HT-29 (cell line): ENCODE results near the gene HDLBP. TPM values are rescaled to one million over a fixed set of nuclear protein-coding genes. Genes with fewer than 3 reads are reported as not detected.
"Not testable (repeated sequence)": the region's sequence is repeated elsewhere in the genome, so short reads cannot be mapped to it uniquely, and the experiment has no call there.

Experiments used
- DNase-seq: peaks from one replicate; pipeline ENCODE4 v3.0.0-alpha.2; 2015; ENCODE audit warnings: low spot score
- total RNA-seq: library from RNA; depleted of rRNA; stranded (reverse); fragments of >200 nt; shearing (Covaris generic); gene quantifications from 2 replicates; pipeline ENCODE4 v1.2.3, GENCODE V29; 2014

HDLBP gene
- total RNA-seq, 1 experiment from 2014 or later, result 461 TPM

DNA sequence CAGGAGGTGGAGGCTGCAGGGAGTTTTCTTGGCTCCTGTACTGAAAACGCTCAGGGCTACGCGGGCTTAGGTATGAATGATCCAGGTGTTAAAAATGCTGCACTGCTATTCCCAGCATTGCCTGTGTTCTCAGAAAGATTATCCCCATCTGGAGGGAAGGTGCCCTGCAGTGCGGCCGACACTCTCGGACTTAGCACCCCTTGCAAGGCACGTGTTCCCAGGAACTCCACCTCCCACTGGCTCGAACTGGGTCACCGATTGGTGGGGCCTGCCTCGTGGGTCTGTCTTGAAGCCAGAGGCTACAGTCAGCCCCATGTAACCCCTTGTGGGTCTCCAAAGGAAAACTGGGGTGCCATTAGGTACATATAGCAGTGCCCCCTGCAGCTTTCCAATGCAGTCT, 101.3 kb downstream of the HDLBP start:
- no peak for DNase-seq

DNA sequence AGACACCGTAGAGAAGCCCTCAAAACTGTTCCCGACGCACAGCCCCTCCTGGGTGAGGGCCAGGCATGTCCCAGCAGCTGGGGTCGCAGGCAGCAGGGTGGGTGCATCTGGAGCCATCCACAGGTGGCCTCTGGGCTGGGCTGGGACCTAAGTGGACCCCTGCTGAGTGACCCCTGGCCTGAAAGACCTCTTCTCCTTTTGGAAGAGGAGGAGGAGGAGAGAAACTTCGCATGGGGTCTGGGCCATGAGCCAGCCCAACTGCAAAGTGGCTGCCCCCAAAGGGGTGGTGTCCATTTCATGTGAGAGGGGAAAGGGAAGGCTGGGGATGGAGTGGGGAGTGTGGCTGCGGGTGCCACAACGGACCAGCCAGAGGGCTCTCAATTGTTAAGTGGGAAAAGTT, 101.9 kb downstream of the HDLBP start:
- no peak for DNase-seq

DNA sequence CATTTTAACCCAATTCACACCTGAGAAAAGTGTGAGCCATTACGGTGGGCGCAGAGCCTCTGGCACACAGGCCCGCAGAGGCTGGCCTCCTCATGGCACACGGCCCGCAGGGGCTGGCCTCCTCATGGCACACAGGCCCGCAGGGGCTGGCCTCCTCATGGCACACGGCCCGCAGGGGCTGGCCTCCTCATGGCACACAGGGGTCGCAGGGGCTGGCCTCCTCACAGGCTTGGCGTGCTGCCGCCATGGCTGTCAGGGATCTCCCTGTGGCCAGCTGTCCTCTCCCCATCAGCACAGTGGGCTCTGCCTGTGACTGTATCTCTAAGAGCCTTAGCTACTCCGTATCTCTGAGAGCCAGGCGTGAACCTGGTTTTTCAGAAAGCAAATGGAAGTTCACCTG, 102.4 kb downstream of the HDLBP start:
- DNase-seq, result no peak

DNA sequence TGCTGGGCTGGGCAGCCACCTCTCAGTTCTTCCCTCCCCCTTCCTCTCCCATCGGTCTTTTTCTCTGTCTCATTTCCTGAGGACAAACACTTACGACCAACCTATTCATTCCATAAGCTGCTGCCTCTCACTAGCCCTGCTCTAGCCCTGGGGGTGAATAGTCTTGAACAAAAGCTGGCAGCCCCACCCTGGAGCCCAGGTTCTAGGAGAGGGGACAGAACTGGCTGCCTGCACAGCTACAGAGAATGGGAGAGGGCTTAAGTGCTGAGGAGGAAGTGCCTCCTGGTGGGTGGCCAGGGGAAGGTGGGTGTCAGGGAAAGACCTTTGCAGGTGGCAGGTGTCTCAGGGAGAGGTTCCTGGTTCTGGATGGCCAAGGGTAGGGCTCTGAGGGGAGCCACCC, 104.2 kb downstream of the HDLBP start:
- no peak for DNase-seq

DNA sequence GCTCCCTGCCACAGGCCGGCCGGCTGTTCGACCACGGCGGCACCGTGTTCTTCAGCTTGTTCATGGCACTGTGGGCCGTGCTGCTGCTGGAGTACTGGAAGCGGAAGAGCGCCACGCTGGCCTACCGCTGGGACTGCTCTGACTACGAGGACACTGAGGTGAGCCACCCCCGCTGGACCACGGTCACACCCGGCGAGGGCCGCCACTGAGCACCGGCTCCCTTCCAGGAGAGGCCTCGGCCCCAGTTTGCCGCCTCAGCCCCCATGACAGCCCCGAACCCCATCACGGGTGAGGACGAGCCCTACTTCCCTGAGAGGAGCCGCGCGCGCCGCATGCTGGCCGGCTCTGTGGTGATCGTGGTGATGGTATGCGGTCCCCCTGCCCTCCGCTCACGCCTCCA, 106.2 kb downstream of the HDLBP start:
- no peak for DNase-seq

DNA sequence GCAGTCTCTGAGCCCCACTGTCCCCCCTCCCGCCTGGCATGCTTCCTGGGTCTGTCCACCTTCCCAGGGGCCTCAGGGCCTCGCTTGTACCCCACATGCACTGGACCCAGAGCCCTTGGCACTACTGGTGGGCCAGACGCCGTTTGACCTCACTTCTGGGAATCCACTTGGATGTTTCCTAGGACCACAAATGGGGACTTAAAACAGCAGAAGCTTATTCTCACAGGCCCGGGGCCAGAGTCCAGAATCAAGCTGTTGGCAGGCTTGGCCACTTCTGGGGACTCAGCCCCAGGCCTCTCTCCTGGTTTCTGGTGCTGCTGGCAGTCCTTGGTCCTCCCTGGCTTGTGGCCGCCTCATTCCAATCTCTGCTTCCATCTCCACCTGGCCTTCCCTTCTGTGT, 107.4 kb downstream of the HDLBP start:
- no peak for DNase-seq

DNA sequence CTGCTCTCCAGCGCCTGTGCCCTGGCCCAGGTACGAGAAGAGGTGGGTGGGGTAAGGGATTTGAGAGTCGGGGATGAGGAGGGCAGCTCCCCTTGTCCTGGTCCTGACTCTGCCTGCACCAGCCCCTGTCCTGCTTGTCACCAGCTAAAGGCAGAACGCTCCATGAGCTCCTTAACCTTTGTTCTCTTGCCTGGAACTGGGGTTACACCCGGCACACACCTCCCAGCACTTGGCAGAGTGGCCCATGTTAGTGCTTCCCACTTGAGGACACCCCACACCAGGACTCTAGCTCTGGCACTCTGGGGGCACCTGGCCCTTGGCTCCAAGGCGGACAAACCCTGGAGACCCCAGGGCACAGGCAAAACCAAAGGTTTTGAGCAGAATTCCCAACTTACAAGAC, 107.8 kb downstream of the HDLBP start:
- no peak for DNase-seq

DNA sequence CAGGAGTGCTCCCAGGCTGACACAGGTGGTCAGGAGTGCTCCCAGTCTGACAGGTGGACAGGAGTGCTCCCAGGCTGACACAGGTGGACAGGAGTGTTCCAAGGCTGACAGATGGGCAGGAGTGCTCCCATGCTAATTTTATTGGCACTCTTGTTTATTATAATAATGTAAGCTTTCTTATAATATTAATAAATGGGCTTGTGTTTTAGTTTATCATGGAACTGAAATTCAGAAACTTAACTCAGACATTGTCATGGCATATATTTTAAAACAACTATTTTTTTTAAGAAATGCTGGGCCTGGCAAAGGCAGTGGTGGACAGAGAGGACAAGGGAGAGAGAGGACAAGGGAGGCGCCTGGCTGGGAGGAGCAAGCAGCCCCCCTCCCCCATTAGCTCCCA, 108.3 kb downstream of the HDLBP start:
- no peak for DNase-seq

DNA sequence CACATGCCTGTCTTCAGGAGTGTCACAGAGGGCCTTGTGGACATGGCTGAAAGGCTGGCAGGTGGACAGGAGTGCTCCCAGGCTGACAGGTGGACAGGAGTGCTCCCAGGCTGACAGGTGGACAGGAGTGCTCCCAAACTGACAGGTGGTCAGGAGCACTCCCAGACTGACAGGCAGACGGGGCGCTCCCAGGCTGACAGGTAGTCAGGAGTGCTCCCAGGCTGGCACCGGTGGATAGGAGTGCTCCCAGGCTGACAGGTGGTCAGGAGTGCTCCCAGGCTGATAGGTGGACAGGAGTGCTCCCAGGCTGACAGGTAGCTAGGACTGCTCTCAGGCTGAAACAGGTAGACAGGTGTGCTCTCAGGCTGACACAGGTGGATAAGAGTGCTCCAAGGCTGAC, 110.4 kb downstream of the HDLBP start:
- DNase-seq, result no peak

DNA sequence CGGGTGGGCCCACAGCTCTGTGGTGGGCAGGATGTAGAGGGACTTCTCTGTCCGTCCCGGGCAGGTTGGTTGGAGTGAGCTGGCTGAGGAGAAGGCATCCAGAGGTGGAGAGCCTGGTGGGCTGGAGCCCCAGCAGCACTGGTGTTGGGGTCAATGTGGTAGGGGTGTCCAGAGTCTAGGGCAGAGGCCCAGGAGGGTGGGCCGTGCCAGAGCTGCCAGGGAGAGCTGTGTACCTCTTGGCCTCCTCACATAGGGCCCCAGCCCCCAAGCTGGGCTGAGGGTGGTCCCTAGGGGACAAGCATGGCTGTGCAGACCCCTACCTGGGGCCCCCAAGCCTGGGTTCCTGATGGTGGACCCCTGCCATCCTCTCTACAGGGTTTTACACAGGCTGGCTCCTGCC, 111.0 kb downstream of the HDLBP start:
- DNase-seq, result no peak

DNA sequence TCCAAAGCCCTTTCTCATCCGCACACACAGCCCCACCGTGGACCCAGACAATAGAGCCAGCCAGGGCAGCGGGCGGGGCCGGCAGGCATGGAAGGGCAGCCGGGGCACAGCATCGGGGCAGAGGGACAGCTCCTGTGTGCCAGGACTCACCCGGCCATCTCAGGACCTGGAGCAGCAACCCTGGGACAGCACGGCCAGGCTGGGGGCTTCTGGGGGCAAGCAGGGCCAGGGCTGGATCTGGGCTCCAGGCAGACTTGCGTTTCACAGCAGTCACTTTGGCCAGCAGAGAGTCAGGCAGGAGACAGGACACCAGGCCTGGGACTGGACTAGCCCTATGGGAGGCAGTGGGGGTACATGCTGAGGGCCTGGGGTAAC, 111.5 kb downstream of the HDLBP start:
- no peak for DNase-seq

DNA sequence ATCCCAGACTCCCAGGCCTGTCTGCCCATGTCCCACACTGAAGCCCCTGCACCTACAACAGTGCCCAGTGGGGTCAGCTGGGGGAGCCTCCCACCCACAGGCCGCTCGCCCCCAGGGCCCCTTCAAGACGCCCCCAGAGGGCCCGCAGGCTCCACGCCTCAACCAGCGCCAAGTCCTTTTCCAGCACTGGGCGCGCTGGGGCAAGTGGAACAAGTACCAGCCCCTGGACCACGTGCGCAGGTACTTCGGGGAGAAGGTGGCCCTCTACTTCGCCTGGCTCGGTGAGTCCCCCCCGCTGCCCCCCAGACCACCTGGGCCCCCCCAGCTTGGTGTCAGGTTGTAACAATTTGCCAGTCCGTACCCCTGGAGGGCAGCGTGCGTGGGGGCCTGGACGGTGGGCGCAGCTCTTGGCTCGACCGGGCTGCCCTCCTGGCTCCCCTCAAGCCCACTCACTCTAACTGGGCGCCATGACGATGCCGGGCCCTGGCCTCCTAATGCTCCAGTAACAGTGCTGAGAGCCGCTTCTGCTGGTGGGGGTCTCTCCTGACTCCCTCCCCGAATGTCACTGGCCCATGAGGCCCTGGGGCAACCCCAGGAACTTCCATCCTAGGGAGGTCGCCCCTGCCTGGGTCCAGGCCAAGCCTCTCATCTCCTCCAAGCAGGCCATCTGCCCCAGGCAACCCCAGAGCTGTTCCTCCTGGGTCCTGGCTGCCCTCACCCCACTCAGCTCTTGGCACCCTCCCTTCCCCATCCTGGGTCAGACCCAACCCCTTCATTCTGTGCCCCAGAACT, 112.1 kb downstream of the HDLBP start:
- DNase-seq, result no peak

DNA sequence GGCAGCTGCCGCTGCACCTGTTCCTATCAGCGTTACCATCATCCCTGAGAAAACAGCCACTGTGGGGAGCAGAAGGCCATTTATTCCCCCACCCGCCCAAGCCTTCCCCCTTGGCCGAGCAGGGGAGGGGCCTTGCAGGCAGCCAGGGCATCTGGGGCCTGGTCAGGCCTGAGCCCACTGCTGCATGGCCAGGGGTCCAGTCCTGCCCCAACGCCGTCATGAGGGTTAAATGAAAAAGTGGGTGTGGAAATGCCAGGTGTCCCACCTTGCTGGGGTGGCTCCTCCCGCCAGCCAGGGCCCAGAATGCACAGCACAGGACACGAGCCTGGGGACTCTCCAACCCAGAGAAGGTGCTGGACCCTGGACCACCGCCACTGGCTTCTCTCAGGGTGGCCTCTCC, 112.8 kb downstream of the HDLBP start:
- DNase-seq, result no peak

DNA sequence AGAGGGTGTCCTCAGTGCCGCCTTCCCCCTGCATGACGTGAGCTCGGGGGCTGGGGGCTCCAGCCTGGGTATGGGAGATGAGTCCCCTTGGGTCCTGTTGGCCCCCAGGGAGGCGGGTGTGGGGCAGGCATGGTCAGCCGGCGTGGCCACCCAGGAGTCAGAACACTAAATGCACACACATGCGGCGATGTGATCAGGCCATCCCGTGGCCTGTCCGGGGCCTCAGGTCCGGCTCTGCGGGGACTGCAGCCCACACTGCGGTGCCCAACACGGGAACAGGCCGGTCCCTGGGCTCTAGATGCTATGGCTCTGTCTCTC, 113.2 kb downstream of the HDLBP start:
- DNase-seq, result no peak

DNA sequence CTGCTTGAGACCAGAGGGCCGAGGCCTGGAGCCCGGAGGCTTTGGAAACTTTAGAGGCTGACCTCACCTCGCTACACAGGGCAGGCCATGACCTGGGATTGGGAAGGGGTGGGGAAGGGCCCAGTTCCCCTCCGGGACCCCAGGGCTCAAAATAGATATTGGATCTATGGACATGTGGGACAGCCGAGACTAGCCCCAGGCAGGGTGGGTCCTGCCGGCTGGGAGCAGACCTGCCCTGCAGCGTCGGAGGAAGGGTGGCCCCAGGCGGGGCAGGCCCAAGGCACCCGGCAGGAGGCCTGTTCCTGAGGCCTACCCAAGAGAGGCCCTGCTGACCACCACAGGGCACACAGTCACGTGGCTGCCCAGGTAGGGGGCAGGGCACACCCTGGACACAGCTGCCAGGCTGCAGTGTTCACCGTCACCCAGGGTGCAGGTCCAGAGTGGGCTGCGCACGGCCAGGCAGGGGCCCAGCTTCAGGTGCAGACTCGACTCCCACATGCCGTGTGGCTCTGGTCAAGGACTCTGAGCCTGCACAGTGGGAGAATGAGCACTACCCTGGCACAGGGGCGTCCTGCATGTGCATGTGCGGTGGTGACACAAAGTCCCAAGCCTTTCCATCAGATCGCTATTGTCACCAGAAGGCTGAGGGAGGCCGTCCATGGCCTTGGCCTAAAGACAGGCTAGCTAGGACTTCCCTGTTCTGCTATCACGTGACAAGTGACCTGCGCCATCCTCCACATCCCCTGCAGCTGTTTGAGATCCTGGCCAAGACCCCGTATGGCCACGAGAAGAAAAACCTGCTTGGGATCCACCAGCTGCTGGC, 113.8 kb downstream of the HDLBP start:
- DNase-seq, result no peak

DNA sequence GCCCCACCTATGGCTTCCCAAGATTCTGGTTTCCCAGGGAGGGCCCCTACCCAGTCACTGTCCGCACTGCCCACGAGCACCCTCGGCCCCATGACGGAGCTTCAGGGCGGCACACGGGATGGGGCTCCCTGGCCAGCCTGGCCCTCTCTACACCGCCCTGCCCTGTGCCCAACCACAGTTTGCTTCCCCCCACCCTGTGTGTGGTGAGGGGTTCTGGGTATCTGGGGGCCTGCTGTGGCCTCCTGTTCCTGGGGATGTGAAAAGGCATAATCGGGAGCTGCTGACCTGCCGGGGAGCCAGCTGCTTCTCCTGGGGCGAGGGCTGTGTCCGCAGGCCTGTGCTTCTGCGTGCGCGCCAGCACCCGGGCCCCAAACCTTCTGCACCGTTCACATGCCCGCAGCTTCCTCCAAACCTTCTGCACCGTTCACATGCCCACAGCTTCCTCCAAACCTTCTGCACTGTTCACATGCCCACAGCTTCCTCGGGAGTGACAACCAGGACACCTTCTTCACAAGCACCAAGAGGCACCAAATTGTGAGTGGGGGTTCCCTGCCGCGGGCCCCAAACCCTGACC, 114.6 kb downstream of the HDLBP start:
- no peak for DNase-seq

DNA sequence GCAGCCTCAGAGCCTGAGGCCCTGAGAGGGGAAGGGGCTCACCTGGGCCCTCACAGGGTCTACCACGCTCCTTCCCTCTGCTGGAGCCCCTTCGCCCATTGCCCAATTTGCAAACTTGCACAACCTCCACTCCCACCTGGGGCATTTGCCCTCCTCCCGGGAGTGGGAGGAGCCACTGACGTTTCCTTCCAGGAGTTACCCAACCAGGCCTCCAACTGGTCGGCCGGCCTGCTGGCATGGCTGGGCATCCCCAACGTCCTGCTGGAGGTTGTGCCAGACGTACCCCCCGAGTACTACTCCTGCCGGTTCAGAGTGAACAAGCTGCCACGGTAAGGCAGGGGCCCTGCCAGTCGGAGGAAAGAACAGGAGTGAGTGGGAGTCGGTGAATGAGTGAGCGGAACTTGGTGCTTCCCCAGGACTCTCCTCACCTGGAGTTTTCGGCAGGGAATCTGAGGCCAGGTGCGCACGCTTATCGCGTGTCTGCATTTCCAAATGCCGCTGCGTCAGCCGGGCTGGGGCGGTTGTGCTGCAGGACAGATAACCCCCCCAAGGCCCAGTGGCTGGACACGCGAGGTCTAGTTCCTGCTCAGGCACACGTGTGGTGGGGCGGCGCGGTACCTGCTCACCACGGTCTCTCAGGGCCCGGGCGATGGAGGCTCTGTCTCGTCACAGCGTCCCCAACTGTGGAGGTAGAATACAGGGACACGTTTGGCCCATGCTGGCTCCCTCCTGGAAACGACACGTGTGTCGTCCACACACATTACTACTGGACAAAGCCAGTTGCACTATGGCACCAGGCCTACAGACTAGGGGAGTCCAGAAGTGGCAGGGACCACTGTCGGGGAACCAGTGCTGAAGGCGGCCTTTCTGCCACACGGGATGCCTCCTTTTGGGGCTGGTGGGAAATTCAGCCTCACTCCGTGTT, 115.3 kb downstream of the HDLBP start:
- no peak for DNase-seq

DNA sequence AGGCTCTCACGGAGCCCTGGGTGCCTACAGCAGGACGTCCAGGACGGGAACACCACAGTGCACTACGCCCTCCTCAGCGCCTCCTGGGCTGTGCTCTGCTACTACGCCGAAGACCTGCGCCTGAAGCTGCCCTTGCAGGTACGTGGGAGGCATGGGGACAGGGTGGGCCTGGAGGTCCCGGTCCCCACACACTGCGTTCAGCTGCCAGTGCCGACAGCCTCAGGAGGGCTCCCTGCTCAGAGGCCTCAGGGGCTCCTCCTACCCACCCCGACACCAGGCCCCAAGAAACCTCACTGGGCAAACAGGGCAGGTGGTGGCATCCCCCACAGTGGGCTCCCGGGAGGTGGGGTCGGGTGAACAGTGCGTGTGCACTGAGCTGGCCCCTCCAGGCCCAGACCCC, 116.2 kb downstream of the HDLBP start:
- DNase-seq, result no peak

DNA sequence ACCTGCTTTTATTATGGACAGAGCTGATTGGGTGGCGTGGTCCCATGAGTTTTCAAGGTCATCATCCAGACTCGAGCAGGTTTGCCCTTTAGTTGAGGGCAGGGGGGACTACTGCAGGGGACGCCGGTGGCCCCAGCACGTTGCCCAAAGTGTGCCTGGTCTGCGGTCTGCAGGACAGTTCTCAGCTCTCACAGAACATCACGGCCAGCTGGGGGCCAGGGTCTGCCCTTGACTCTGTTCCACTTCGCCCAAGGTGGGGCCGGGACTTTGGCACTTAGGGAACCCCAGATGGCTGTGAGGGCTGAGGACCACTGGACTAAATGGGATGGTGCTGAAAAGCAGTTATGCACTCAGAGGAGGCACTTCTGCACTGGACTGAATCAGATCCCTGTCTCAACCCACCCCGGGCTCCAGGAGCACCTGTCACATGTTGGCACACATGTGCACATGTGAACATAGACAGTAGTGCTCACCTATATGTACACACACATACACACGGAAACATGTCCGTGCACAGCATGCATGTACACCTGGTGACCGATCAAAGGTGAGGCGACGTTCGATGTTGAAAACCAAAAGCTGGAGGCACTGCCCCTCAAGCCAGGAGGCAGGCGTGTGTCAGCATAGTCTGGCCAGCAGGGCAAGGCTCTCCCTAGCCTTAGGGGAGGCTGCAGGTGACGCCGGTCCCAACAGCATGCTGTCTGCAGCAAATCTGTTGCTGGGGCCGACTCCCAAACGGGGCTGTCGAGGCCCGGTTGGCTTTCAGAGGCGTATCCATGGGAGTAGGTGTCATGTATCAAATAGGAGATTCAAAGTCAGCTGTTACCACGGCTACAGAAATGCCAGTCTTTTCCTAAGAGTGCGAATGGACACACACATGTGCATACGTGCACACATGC, 116.8 kb downstream of the HDLBP start:
- DNase-seq, result no peak

DNA sequence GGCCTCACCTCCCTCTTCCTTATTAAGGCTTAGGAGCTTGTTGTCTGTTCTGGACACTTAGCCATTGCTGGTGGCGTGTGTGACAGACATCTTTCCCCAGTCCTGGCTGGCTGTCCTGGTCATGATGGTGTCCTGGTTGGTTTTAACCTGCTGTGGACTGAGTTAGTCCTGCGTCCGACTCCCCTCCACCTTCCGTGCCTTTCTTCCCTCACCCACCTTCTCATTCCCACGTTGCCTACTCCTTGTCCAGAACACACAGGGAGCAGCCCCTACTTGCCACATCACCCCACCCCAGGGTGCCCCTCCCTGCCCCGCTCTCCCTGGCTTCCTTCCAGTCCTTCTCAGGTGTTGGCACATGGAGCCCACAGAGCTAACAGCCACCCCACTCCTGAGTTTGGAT, 117.5 kb downstream of the HDLBP start:
- no peak for DNase-seq

DNA sequence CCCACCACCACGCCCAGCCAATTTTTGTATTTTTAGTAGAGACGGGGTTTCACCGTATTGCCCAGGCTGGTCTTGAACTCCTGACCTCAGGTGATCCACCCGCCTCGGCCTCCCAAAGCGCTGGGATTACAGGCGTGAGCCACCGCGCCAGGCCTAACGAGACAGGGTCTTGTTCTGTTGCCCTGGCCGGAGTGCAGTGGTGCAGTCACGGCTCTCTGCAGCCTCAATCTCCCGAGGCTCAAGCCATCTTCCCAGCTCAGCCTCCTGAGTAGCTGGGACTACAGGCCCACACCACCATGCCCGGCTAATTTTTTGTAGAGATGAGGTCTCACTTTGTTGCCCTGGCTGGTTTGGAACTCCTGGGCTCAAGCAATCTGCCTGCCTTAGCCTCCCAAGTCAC, 118.2 kb downstream of the HDLBP start:
- DNase-seq, result not testable (repeated sequence)
